ENCODE data around the gene FRMPD2.

DNA sequence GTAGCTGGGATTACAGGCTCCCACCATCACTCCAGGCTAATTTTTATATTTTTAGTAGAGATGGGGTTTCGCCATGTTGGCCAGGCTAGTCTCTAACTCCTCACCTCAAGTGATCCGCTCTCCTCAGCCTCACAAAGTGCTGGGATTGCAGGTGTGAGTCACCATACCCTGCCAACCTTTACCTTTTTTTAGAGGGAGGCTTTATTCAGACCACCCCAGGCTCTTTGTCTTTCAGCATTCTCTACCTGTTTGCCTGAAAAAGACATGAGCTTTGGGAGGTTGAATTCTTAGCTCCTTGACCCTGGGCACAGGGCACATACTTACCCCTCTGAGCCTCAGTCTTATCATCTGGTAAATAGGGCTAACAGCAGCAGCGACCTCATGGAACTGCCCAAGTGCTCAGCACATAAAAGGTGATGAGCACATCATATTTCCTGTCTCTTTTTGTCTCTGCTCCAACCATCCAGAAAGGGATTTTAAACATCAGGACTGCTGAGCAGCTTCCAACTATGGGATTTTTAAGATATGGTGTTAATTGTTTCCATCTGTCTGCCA, 17.0 kb downstream of the FRMPD2 start:
- TF ChIP-seq POLR2AphosphoS5 (IDR thresholded peaks at IDR 0.05; ENCODE audit: low read depth, low read length) = no peak
- TF ChIP-seq SPI1 (IDR thresholded peaks at IDR 0.05; ENCODE audit: low read depth, low read length) = no peak
- TF ChIP-seq POLR2A (IDR thresholded peaks at IDR 0.05; ENCODE audit: low read depth, low read length) = no peak

Data from GM12891 (cell line).